Retinal pigment epithelial cell (primary cell): ENCODE data around the gene CORO7.

Source experiments
- DNase-seq: peaks from one replicate; pipeline ENCODE4 v3.0.0-alpha.2; 2010; ENCODE audit warnings: low read depth
- H3K4me3 ChIP-seq: 2 replicates; pipeline ENCODE4 v1.5.1; 2011; ENCODE audit warnings: mild to moderate bottlenecking, low read length, control low read depth, moderate library complexity
- TF ChIP-seq, protein P1 (sequence below): conservative IDR thresholded peaks from 2 replicates; pipeline ENCODE4 v1.5.1; 2011; ENCODE audit warnings: low read depth, low read length, control low read depth, inconsistent platforms

Gene CORO7

DNA sequence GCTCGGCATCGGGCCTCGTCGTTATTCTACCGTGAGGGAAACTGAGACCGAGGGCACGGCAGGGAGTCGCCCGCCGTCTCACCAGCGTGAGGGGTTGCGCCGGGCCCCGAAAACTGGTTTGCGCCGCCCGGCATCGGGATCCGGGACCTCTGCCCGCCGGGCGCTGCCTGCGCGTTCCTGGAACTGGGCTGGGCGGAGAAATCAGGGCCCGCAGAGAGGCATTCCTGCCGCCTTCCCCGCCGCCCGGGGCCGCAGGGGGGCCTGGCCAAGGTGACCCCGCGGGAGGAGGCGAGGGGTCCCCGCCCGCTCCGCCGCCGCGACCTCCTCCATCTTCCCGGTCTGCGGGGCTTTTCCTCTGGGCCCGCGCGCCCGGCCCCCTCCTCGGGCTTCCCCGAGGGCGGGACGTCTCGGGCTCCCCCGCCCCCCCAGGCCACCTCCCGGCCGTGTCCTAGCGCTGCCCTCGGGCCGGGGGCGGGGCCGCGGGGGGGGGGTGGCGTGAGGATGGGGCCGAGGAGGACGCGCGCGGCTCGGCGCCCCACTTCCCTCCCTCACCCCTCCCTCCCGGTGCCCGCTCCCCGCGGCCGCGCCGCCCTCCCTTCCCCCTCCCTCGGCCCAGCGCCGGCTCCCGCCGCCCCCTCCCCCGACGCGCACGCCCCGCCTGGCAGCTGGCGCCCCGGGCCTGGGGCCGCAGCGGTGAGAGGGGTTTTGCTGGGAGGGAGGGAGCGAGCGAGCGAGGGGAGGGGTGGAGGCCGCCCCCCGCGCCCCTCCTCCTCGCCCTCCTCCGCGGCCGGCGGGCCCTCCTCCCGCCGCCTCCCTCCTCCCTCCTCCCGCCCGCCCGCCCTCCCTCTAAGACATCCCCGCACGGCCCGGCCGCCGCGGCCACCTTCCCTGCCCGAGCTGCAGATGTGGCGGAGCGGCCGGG, 100.9 kb downstream of the CORO7 start, which contains the start of gene GLIS2:
Gene GLIS2, plus strand, starts transcription at position 882 of the 922 bp plus-strand sequence. CDS start 16,214 bp downstream, outside the sequence.
- TF ChIP-seq, protein P1, sequence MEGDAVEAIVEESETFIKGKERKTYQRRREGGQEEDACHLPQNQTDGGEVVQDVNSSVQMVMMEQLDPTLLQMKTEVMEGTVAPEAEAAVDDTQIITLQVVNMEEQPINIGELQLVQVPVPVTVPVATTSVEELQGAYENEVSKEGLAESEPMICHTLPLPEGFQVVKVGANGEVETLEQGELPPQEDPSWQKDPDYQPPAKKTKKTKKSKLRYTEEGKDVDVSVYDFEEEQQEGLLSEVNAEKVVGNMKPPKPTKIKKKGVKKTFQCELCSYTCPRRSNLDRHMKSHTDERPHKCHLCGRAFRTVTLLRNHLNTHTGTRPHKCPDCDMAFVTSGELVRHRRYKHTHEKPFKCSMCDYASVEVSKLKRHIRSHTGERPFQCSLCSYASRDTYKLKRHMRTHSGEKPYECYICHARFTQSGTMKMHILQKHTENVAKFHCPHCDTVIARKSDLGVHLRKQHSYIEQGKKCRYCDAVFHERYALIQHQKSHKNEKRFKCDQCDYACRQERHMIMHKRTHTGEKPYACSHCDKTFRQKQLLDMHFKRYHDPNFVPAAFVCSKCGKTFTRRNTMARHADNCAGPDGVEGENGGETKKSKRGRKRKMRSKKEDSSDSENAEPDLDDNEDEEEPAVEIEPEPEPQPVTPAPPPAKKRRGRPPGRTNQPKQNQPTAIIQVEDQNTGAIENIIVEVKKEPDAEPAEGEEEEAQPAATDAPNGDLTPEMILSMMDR: no peak
- H3K4me3 ChIP-seq: peak within 1 kb of the TSS; percentile 85
- DNase-seq: no peak

DNA sequence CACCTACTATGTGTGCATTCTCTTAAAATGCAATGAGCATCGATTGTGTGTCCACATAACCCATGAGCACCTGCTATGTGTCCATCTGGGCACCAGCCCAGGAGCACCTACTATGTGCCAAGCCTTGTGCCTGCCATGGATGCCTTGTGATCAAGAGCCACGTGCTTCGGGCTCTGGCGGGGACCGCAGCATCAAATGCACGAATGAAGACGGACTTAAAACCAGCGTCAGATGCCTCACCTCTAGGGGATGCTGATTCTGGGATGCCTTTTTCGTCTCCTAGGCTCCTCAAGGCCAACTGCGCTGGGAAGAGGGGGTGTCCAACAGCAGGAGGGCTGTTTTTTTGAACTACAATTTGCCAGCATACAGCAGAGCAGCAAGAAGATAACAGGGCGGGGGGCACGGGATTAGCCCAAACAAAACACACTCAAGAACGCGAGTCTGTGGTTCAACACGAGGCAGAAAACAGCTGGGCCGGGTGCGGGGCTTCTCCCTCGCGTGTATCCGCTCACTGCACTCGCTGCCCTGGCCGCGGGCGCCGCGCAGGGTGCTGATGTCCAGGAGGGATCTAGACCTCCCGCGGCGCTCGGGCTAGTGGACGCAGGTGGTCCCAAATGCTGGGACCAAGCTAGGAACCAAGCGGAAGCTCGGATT, 101.7 kb downstream of the CORO7 start:
- TF ChIP-seq, protein P1: peak; percentile 23
- peak overlapping the region; percentile 52 for H3K4me3 ChIP-seq
- no peak for DNase-seq

DNA sequence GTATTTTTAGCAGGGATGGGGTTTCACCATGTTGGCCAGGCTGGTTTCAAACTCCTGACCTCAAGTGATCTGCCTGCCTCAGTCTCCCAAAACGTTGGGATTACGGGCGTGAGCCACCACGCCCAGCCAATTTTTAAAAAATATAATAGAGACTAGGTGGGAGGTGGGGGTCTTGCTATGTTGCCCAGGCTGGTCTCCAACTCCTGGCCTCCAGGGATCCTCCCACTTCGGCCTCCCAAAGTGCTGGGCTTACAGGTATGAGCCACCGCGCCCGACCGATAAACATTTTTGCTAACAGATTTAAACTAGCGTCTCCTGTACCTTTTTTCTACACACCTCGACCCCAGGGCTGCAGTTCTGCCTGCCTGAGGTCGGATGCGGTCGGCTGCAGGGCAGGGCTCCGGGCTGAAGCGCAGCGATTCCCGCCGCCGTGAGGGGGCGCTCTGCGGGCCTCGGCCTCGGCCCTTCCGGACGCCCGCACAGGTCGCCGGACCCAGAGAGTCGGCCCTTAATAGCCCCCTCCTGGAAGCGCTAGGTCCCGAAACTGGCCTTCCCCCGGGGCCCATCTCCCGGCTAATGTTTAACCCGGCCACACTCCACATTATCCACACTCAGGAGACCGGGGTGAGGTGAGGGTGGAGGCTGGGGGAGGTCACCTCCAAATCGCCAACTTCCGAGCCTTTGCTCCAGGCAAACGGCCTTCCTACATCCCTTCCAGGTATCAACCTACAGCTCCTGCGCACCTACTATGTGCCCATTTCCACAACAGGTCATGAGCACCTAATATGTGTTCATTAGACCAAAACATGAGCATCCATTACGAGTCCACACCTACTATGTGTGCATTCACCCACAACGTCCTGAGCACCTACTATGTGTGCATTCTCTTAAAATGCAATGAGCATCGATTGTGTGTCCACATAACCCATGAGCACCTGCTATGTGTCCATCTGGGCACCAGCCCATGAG, 102.5 kb downstream of the CORO7 start:
- DNase-seq: no peak
- TF ChIP-seq, protein P1: peak; percentile 75

DNA sequence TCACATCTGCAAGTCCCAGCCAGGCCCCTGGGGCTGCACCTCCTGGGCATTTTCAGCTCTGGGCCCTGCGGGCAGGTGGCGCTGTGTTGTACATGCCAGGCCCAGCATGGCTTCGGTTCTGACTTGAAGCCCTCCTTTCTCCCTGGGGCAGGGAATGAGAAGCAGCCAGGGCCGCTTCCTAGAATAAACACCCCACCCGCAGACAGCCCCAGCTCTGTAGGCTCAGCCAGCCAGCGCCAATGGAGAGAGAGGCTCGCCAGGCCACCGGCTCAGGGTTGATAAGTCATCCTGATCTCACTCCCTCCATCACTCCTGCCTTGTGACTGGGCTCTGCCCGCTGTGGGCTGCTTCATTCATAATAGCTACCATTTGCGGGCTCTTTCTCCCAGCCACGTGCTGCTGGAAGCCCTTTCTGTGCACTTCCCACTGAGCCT, 106.5 kb downstream of the CORO7 start:
- DNase-seq: peak; percentile 72
- H3K4me3 ChIP-seq: no peak overlapping the region
- TF ChIP-seq, protein P1: peak; percentile 87

More for the DNA sequence above, 102.5 kb downstream of the CORO7 start:
- H3K4me3 ChIP-seq: peak overlapping the region; percentile 4

DNA sequence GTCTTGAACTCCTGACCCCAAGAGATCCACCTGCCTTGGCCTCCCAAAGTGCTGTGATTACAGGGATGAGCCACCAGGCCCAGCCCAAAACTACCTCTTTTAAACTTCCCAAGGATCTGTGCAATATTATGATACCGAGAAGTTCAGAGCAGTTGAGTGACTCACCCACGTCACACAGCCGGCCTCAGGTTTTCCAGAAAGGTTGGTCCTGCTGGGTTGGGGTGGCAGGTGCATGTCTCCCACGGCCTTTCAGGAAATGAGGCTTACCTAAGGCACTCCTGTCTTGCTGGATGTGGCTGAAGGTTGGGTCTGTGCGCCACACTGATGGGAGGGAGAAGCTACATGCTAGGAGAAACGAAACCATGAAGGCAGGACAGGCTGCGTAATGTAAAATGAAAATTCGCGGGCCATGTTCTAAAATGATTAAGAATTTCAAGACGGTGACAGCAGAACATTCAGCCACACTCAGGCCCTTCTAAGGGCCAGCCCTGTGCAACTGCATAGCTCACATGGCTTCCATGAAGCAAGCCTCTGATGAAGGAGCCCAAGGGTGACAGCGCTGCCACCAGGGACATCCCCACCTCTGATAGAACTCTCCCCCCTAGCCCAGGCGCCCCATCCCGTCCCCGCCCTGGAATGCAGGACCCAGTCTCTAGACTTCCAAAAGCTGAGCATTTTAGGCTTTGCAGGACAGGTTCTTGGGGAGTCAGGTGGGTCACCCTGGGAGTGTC, 107.1 kb downstream of the CORO7 start:
- H3K4me3 ChIP-seq: no peak overlapping the region
- TF ChIP-seq, protein P1: no peak
- DNase-seq: no peak
